RCC 7860 (cell line): ENCODE results near the gene CRY2.
A peak's percentile ranks its signal among the peaks of the same experiment; 100 is the strongest.

Experiments
- DNase-seq: peaks from one replicate; pipeline ENCODE4 v3.0.0-alpha.2; 2015; ENCODE audit warnings: low spot score
- FAIRE-seq: peaks from 2 replicates; lab custom pipeline; 2012; peaks lifted over from hg19 to GRCh38; lab: Jason Lieb, UNC

The CRY2 gene

GRCh38 chr11:45846174-45846675 is 1.1 kb upstream of the CRY2 start:
- DNase-seq (no peak), FAIRE-seq (no peak)

GRCh38 chr11:45847911-45848316 is 639 bp downstream of the CRY2 start:
- DNase-seq (no peak), FAIRE-seq (no peak)

GRCh38 chr11:45848654-45849081 is 1.4 kb downstream of the CRY2 start:
- no peak for FAIRE-seq
- no peak for DNase-seq

- no peak for FAIRE-seq
- peak; percentile 11 for DNase-seq
Measured at GRCh38 chr11:45850446-45850845, 3.2 kb downstream of the CRY2 start.

GRCh38 chr11:45851228-45851627 is 4.0 kb downstream of the CRY2 start:
- DNase-seq = no peak
- no peak for FAIRE-seq

GRCh38 chr11:45852018-45852711 is 4.9 kb downstream of the CRY2 start:
- DNase-seq (no peak), FAIRE-seq (no peak)

GRCh38 chr11:45852712-45853101 is 5.4 kb downstream of the CRY2 start:
- FAIRE-seq = no peak
- no peak for DNase-seq

- FAIRE-seq (no peak), DNase-seq (no peak)
Measured at GRCh38 chr11:45853332-45854219, 6.3 kb downstream of the CRY2 start.

GRCh38 chr11:45855308-45855707 is 8.0 kb downstream of the CRY2 start:
- DNase-seq = no peak
- FAIRE-seq = no peak

- no peak for FAIRE-seq
- DNase-seq = no peak
Measured at GRCh38 chr11:45856044-45856468, 8.8 kb downstream of the CRY2 start.

- DNase-seq = peak; percentile 86
- no peak for FAIRE-seq
Measured at GRCh38 chr11:45857961-45858474, 10.7 kb downstream of the CRY2 start.

GRCh38 chr11:45858751-45859398 is 11.6 kb downstream of the CRY2 start:
- no peak for DNase-seq

GRCh38 chr11:45859661-45860140 is 12.4 kb downstream of the CRY2 start:
- no peak for FAIRE-seq
- peak; percentile 25 for DNase-seq

More at GRCh38 chr11:45858751-45859398, 11.6 kb downstream of the CRY2 start:
- no peak for FAIRE-seq

GRCh38 chr11:45860348-45860747 is 13.1 kb downstream of the CRY2 start:
- FAIRE-seq (no peak), DNase-seq (no peak)

- no peak for DNase-seq
- FAIRE-seq = no peak
Measured at GRCh38 chr11:45860764-45861510, 13.7 kb downstream of the CRY2 start.

- no peak for FAIRE-seq
- no peak for DNase-seq
Measured at GRCh38 chr11:45864041-45864440, 16.8 kb downstream of the CRY2 start.

GRCh38 chr11:45869551-45869950 is 22.3 kb downstream of the CRY2 start:
- no peak for FAIRE-seq
- no peak for DNase-seq

GRCh38 chr11:45870706-45871105 is 23.4 kb downstream of the CRY2 start:
- DNase-seq (no peak), FAIRE-seq (no peak)

GRCh38 chr11:45871638-45872037 is 24.4 kb downstream of the CRY2 start:
- DNase-seq = no peak
- no peak for FAIRE-seq

- FAIRE-seq (no peak), DNase-seq (peak; percentile 27)
Measured at GRCh38 chr11:45872651-45873356, 25.5 kb downstream of the CRY2 start.
